Testis (tissue), 2 donors: Measurements from ENCODE around the gene MECP2.

Experiments
- POLR2A ChIP-seq: fragments of 450-650 bp; IDR thresholded peaks from one replicate; pipeline ENCODE4 v1.6.1; 2017; ENCODE audit warnings: antibody characterized with exemption, mild to moderate bottlenecking, moderate library complexity
- TF ChIP-seq, protein P1 (sequence below), 3 experiments: fragments of 450-650 bp in 2 of 3; fragments of 200-600 bp in 1 of 3; sonication (generic) in 1 of 3; IDR thresholded peaks; one replicate each; pipeline ENCODE4 v1.5.1; 2016 to 2019; ENCODE audit warnings: antibody characterized with exemption in 3 of 3, mild to moderate bottlenecking in 2 of 3, moderate library complexity in 1 of 3

- TF ChIP-seq, protein P1, sequence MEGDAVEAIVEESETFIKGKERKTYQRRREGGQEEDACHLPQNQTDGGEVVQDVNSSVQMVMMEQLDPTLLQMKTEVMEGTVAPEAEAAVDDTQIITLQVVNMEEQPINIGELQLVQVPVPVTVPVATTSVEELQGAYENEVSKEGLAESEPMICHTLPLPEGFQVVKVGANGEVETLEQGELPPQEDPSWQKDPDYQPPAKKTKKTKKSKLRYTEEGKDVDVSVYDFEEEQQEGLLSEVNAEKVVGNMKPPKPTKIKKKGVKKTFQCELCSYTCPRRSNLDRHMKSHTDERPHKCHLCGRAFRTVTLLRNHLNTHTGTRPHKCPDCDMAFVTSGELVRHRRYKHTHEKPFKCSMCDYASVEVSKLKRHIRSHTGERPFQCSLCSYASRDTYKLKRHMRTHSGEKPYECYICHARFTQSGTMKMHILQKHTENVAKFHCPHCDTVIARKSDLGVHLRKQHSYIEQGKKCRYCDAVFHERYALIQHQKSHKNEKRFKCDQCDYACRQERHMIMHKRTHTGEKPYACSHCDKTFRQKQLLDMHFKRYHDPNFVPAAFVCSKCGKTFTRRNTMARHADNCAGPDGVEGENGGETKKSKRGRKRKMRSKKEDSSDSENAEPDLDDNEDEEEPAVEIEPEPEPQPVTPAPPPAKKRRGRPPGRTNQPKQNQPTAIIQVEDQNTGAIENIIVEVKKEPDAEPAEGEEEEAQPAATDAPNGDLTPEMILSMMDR (IDR thresholded peaks at IDR 0.05): no peak
- no peak for TF ChIP-seq POLR2A
Measured at GRCh38 chrX:154138857-154139256, 41.3 kb upstream of the MECP2 start.
